K562 (cell line): ENCODE results near the gene LINGO3. TPM values are rescaled to one million over a fixed set of nuclear protein-coding genes. Genes with fewer than 3 reads are reported as not detected.

ENCODE experiments used
- ATF7 ChIP-seq: fragments of 450-650 bp; IDR thresholded peaks from 2 replicates; pipeline ENCODE4 v1.7.1; 2014; ENCODE audit warnings: mild to moderate bottlenecking, moderate library complexity
- CREM ChIP-seq: IDR thresholded peaks from 2 replicates; pipeline ENCODE4 v1.6.1; 2014; ENCODE audit warnings: antibody characterized with exemption, low read depth
- ETS2 ChIP-seq: IDR thresholded peaks from 2 replicates; pipeline ENCODE4 v1.6.1; 2016; ENCODE audit warnings: borderline replicate concordance, missing genetic modification characterization, mild to moderate bottlenecking, moderate library complexity, missing compliant biosample characterization; ENCODE audit not compliant: poor library complexity, severe bottlenecking
- HDAC2 ChIP-seq: fragments of 450-650 bp; IDR thresholded peaks from 2 replicates; pipeline ENCODE4 v1.6.1; 2016; ENCODE audit warnings: mild to moderate bottlenecking
- HLTF ChIP-seq: fragments of 450-650 bp; IDR thresholded peaks from 2 replicates; pipeline ENCODE4 v1.6.1; 2016
- HNRNPK ChIP-seq: fragments of 200-400 bp; formaldehyde crosslinking; IDR thresholded peaks from one replicate; pipeline ENCODE4 v1.6.1; 2018; ENCODE audit warnings: mild to moderate bottlenecking, low read depth, low read length; ENCODE audit not compliant: poor library complexity, severe bottlenecking
- KAT8 ChIP-seq: fragments of 450-650 bp; IDR thresholded peaks from 2 replicates; pipeline ENCODE4 v1.6.1; 2016; ENCODE audit warnings: low read depth, mild to moderate bottlenecking
- NBN ChIP-seq: fragments of 450-650 bp; IDR thresholded peaks from 2 replicates; pipeline ENCODE4 v1.6.1; 2016; ENCODE audit warnings: low read depth, mild to moderate bottlenecking
- NCOR1 ChIP-seq: fragments of 450-650 bp; IDR thresholded peaks from 2 replicates; pipeline ENCODE4 v1.6.1; 2016; ENCODE audit warnings: mild to moderate bottlenecking, moderate library complexity
- SP1 ChIP-seq: sonication (generic); formaldehyde crosslinking; IDR thresholded peaks from 2 replicates; pipeline ENCODE4 v1.8.1; 2022; ENCODE audit warnings: mild to moderate bottlenecking, missing genetic modification reagents
- TAF15 ChIP-seq: fragments of 200-400 bp; formaldehyde crosslinking; IDR thresholded peaks from 2 replicates; pipeline ENCODE4 v1.6.1; 2017; ENCODE audit warnings: mild to moderate bottlenecking, low read depth, low read length, moderate library complexity
- polyA plus RNA-seq, 8 experiments: library from polyadenylated mRNA; depleted of rRNA in 4 of 8; stranded (reverse) in 5 of 8; unstranded in 3 of 8; fragments of >200 nt; fragmentation: Nextera tagmentation in 2 of 8; fragmentation: Illumina TruSeq in 1 of 8; extraction: Ambion mirVana in 2 of 8; extraction: Trizol in 1 of 8; gene quantifications; 2 replicates each; pipeline versions ENCODE4 v1.2.1 to v1.2.3, GENCODE V29; 2011 to 2014; ENCODE audit warnings: inconsistent platforms in 1 of 8, missing spikeins in 1 of 8
- total RNA-seq, 7 experiments: library from RNA; depleted of rRNA in 6 of 7; stranded (reverse); fragments of >200 nt in 6 of 7; fragmentation: Illumina TruSeq in 2 of 7; extraction: Trizol in 2 of 7; gene quantifications; 2 replicates each; pipeline versions ENCODE4 v1.2.1 to v1.2.3, GENCODE V29; 2011 to 2021; ENCODE audit warnings: low replicate concordance in 1 of 7
- TF ChIP-seq, protein P1 (sequence below): fragments of 450-650 bp; formaldehyde crosslinking; IDR thresholded peaks from 2 replicates; pipeline ENCODE4 v1.4.0; 2022; ENCODE audit warnings: missing genetic modification characterization
- TF ChIP-seq, protein P2 (sequence below): fragments of 250-450 bp; sonication (Bioruptor Pico); IDR thresholded peaks from 2 replicates; pipeline ENCODE4 v1.8.0; 2021; ENCODE audit warnings: moderate library complexity, mild to moderate bottlenecking, inconsistent platforms
- TF ChIP-seq, protein P3 (sequence below): fragments of 450-650 bp; IDR thresholded peaks from 2 replicates; pipeline ENCODE4 v1.6.1; 2016; ENCODE audit warnings: borderline replicate concordance
- TF ChIP-seq, protein P4 (sequence below): fragments of 450-650 bp; IDR thresholded peaks from 2 replicates; pipeline ENCODE4 v1.6.1; 2014; ENCODE audit warnings: low read depth, mild to moderate bottlenecking, moderate library complexity, borderline replicate concordance
- TF ChIP-seq, protein P5 (sequence below): fragments of 450-650 bp; formaldehyde crosslinking; IDR thresholded peaks from 2 replicates; pipeline ENCODE4 v1.4.0; 2020; ENCODE audit warnings: mild to moderate bottlenecking, moderate library complexity
- TF ChIP-seq, protein P6 (sequence below): fragments of 200-800 bp; sonication (Bioruptor generic); IDR thresholded peaks from 2 replicates; pipeline ENCODE4 v1.6.1; 2017; ENCODE audit warnings: missing genetic modification characterization, missing compliant biosample characterization

Gene LINGO3
- total and polyA plus RNA-seq, 9 of the 15 experiments (the other 6 are each of a cell fraction or from before 2014, with no cell fraction given) = 0.03 to 0.05 (median 0.03) TPM; not detected in 6

DNA sequence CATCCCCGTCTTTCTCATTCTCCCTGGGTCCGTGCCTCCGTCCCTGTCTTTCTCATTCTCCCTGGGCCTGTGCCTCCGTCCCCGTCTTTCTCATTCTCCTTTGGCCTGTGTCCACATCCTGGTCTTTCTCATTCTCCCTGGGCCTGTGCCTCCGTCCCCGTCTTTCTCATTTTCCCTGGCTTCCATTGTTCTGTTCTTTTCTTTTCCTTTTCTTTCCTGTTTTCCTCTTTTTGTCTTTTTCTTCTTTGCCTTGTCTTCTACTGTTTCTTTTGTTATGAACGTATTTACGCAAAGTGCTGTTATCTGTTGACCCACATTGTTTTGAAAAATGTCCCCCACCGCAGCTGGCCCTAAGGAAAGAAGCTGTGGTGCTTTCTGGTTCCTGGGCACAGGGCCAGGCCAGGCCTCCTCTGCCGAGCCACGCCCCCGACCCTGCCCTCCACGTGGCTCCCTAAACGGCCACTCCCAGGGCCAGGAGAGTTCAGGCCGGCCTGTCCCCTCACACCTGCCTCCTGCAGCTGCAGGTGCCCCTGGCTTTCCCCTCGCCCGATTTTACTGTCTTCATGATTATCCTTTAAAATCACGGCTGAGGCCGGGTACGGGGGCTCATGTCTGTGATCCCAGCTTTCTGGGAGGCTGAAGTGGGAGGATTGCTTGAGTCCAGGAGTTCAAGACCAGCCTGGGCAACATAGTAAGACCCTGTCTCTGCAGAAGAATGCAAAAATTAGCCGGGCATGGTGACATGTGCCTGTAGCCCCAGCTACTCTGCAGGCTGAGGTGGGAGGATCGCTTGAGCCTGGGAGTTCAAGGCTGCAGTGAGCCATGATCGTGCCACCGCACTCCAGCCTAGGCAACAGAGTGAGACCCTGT is 38.1 kb upstream of the LINGO3 start (continued):
- TF ChIP-seq, protein P1, sequence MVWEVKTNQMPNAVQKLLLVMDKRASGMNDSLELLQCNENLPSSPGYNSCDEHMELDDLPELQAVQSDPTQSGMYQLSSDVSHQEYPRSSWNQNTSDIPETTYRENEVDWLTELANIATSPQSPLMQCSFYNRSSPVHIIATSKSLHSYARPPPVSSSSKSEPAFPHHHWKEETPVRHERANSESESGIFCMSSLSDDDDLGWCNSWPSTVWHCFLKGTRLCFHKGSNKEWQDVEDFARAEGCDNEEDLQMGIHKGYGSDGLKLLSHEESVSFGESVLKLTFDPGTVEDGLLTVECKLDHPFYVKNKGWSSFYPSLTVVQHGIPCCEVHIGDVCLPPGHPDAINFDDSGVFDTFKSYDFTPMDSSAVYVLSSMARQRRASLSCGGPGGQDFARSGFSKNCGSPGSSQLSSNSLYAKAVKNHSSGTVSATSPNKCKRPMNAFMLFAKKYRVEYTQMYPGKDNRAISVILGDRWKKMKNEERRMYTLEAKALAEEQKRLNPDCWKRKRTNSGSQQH (CRISPR knock-in tag) = peak; percentile 90; the same call in 1 of the 2 replicates
- TF ChIP-seq HLTF (peak; percentile 90), NBN (peak; percentile 87), ATF7 (peak; percentile 50; the same call in 1 of the 2 replicates), KAT8 (0 out of 2 replicates have a peak, but pooled peaks have one; percentile 43), NCOR1 (peak; percentile 73), HNRNPK (no peak), TAF15 (no peak), CREM (0 out of 2 replicates have a peak, but pooled peaks have one; percentile 20), SP1 (CRISPR knock-in tag) (peak; percentile 69), ETS2 (tag) (no peak), HDAC2 (peak; percentile 78; the same call in 1 of the 2 replicates)
- TF ChIP-seq, protein P2, sequence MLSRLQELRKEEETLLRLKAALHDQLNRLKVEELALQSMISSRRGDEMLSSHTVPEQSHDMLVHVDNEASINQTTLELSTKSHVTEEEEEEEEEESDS = no peak
- TF ChIP-seq, protein P3, sequence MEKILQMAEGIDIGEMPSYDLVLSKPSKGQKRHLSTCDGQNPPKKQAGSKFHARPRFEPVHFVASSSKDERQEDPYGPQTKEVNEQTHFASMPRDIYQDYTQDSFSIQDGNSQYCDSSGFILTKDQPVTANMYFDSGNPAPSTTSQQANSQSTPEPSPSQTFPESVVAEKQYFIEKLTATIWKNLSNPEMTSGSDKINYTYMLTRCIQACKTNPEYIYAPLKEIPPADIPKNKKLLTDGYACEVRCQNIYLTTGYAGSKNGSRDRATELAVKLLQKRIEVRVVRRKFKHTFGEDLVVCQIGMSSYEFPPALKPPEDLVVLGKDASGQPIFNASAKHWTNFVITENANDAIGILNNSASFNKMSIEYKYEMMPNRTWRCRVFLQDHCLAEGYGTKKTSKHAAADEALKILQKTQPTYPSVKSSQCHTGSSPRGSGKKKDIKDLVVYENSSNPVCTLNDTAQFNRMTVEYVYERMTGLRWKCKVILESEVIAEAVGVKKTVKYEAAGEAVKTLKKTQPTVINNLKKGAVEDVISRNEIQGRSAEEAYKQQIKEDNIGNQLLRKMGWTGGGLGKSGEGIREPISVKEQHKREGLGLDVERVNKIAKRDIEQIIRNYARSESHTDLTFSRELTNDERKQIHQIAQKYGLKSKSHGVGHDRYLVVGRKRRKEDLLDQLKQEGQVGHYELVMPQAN = peak; percentile 83
- TF ChIP-seq, protein P4, sequence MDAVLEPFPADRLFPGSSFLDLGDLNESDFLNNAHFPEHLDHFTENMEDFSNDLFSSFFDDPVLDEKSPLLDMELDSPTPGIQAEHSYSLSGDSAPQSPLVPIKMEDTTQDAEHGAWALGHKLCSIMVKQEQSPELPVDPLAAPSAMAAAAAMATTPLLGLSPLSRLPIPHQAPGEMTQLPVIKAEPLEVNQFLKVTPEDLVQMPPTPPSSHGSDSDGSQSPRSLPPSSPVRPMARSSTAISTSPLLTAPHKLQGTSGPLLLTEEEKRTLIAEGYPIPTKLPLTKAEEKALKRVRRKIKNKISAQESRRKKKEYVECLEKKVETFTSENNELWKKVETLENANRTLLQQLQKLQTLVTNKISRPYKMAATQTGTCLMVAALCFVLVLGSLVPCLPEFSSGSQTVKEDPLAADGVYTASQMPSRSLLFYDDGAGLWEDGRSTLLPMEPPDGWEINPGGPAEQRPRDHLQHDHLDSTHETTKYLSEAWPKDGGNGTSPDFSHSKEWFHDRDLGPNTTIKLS = peak; percentile 63; the same call in 1 of the 2 replicates
- TF ChIP-seq, protein P5, sequence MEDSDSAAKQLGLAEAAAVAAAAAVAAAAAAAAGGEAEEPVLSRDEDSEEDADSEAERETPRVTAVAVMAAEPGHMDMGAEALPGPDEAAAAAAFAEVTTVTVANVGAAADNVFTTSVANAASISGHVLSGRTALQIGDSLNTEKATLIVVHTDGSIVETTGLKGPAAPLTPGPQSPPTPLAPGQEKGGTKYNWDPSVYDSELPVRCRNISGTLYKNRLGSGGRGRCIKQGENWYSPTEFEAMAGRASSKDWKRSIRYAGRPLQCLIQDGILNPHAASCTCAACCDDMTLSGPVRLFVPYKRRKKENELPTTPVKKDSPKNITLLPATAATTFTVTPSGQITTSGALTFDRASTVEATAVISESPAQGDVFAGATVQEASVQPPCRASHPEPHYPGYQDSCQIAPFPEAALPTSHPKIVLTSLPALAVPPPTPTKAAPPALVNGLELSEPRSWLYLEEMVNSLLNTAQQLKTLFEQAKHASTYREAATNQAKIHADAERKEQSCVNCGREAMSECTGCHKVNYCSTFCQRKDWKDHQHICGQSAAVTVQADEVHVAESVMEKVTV (CRISPR knock-in tag) = no peak
- TF ChIP-seq, protein P6, sequence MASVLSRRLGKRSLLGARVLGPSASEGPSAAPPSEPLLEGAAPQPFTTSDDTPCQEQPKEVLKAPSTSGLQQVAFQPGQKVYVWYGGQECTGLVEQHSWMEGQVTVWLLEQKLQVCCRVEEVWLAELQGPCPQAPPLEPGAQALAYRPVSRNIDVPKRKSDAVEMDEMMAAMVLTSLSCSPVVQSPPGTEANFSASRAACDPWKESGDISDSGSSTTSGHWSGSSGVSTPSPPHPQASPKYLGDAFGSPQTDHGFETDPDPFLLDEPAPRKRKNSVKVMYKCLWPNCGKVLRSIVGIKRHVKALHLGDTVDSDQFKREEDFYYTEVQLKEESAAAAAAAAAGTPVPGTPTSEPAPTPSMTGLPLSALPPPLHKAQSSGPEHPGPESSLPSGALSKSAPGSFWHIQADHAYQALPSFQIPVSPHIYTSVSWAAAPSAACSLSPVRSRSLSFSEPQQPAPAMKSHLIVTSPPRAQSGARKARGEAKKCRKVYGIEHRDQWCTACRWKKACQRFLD (CRISPR knock-in tag) = no peak
